ENCODE results near the gene SLC9A6.

Gene SLC9A6

DNA sequence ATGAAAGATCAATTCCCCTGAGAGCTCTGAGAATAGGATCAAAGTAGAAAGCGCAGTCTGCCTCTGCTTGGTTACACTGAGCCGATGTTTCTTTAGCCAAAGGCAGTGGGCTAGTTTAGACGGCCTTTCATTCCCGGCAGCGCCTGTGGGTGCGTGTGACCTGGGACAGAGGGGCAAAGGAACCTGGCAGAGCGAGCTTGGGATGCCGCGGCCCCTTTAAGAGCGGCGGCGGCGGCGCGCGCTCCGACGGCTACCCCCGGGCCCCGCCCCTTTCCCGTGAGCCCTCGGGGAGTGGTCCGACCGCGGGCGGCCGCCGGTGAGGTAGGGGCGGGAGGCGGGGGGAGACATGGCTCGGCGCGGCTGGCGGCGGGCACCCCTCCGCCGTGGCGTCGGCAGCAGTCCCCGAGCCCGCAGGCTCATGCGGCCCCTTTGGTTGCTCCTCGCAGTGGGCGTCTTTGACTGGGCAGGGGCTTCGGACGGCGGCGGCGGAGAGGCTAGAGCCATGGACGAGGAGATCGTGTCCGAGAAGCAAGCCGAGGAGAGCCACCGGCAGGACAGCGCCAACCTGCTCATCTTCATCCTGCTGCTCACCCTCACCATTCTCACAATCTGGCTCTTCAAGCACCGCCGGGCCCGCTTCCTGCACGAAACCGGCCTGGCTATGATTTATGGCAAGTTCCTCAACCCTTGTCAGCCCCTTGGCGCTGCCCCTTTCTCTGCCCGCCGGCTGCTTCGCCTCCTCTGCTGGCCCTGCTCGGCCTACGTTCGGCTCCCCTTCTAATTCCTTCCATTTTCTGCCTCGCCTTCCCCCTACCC, at the start of gene SLC9A6:
Gene SLC9A6 (plus strand): TSS at position 279 of the 816 bp plus-strand sequence. CDS start 224 bp downstream, at position 503.
- peak; percentile 91 for DNase-seq

DNA sequence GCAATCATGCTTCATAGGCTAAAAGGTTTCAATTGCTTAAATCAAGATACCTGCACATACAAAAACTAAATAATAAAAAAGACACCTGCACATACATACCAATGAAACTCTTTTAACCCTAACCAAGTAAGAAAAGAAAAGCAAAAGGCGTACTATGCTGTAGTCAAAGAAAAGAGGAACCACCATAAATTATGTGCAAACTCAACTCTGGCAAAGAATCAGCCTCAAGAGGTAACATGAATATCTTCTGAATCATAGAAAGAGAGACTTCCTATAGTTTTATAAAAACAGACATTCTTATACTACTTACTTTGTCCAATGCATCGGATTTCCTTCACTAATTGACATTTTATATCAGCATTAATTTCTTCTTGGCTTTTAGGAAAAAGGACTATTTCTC, 40.7 kb upstream of the SLC9A6 start:
- no peak for DNase-seq

DNA sequence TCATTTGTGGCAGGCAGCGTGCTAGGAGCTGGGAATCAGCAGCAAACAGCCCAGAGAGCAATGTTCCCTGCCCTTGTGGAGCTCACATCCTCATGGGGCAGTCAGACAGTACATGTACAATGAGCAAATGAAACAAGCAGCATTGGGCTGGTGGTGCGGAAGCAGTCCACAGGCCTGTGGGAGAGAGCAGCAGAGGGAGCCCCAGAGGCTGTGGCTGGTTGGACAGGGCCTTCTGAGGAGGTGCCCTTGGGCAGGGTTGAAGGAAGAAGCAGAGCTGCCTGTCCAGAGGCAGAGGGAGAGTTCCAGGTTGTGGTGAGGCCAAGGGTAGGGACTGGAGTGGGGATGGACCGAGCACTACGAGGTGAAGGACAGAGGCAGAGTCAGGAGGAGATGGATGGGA, 33.9 kb upstream of the SLC9A6 start:
- DNase-seq: no peak

DNA sequence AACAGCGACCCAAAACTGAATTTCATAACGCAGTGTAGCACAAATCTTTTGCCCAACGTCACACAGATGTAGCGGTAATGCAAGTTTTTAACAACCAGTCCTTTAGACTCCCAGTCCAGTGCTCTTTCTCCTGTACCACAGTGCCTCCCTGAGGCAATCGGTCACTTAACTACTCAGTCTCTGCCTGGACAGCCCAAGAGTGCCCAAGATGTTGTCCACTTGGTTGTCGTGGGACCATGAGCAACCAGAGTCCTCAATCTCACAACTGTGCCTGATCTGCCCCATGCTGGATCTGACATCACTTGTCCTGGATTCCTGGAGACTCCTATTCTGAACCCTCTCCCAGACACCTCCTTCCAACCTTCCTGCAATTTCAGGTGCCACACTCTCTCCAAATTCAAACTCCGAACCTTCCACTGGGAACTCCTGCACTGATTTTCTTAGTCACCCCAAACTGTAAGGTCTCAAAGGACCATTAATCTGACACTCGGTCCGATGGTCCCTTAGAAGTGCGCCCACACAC, 12.1 kb upstream of the SLC9A6 start:
- no peak for DNase-seq

DNA sequence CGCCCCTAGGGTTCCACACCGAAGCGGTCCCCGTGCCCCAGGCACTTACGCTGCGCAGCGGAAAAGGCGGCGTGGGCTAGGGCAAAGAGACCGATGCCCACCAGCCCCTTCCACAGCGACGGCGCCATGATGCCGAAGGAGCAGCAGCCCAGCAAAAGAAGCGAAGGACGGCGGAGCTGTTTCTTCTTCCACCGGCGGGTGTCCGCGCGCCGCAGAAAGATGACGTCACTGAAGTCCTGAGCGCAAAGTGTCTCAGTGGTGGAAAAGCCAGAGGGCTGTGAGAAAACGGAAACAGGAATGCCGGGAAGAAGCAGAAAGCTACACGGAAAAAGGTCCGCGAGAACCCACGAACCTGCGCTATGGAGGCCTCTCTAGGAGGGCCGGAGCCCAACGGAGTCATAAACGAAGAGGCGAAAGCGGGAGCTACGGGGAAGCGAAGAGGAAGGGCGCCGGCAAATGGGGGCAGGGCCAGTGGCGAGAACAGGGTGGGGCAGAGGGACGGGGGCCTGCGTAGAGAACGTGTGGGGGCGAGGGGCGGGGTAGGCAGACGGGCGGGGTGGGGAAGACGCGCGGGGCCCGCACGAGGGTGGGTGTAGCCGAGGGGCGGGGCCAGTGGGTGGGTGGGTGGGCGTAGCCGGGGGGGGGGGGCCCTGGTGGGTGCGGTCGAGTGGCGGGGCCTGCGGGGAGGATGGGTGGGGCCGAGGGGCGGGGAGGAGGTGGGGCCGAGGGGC, 11.5 kb upstream of the SLC9A6 start, which contains the start of gene MMGT1:
Gene MMGT1 (minus strand): TSS at position 441 of the 731 bp plus-strand sequence. CDS start 313 bp downstream, at position 128.
- peak; percentile 91 for DNase-seq

DNA sequence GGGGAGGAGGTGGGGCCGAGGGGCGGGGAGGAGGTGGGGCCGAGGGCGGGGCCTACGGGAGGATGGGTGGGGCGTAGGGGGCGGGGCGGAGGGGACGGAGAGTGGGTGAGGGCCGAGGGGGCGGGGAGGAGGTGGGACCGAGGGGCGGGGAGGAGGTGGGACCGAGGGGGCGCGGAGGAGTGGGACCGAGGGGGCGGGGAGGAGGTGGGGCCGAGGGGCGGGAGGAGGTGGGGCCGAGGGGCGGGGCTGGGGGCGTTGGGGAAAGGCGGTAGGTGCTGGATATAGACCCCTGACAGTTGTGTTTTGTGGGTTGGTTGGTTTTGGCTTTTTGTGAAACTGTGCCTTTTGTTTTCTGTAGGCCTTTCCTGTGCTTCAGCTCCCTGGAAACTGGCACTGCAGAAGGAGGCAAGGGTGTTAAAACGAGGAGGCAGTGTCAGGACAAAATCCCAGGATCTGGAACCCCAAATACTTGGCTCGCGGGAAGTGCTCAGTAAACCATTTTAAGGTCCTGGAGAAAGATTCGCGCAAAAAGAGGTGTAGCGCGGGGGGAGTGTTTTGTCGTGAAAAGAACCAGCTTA, 10.9 kb upstream of the SLC9A6 start:
- peak; percentile 85 for DNase-seq

DNA sequence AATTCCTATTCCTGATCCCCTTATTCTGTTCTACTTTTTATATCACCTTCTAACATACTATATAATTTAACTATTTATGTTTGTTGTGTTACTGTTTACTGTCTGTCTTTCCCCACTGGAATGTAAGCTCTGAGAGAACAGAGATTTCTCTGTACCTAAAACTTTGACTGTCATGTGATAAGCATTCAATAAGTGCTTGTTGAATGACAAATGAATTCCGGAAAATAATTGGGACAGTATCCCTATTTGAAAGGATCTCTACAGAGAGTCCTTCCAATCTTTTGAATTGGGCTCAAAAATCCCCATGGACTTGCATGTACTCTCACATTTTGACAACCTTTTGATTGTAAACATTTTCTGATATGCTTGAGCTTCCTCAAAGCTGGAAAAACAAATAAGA, 9.8 kb upstream of the SLC9A6 start:
- DNase-seq: no peak

DNA sequence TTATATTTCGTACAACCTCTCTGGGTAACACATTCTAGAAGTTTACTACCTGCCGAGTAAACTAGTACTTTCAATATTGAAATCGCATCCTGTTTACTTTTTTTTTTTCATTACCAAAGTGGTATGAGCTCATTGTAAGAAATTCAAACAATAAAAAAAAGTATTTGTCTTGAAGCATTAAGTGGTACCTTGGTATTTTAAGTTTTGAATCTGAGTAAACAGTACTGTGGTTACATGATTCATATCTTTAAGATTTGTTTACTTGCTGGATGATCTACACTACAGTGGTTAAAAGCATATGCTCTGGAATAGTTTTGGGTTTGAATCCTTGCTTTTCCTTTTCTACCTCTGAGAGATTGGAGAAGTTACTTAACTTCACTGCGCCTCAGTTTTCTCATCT, 7.6 kb upstream of the SLC9A6 start:
- no peak for DNase-seq

DNA sequence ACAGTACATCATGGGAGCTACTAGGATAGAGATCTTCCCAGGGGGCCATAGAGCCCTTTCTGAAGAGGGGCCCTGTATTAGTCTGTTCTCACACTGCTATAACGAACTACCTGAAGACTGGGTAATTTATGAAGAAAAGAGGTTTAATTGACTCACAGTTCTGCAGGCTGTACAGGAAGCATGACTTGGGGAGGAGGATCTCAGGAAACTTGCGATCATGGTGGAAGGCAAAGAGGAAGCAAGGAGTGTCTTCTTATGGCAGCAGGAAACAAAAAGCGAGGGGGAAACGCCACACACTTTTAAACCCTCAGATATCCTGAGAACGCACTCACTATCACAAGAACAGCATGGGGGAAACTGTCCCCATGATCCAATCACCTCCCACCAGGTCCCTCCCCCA, 4.2 kb upstream of the SLC9A6 start:
- no peak for DNase-seq

DNA sequence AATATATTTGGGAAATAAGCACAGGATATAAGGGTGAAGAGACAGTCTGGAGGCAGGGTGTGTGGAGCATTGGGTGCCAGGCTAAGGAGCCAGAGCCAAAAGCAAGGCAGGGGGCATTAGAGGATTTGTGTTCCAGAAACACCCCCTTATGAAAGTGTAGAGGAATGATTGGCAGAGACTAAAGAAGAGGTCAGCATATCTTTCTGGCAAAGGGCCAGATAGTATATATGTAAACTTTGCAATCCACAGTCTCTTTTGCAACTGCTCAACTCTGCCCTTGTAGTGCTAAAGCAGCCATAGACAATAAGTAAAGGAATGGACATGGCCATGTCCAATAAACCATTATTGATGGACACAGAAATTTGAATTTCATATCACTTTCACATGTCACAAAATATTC, 3.6 kb upstream of the SLC9A6 start:
- no peak for DNase-seq

DNA sequence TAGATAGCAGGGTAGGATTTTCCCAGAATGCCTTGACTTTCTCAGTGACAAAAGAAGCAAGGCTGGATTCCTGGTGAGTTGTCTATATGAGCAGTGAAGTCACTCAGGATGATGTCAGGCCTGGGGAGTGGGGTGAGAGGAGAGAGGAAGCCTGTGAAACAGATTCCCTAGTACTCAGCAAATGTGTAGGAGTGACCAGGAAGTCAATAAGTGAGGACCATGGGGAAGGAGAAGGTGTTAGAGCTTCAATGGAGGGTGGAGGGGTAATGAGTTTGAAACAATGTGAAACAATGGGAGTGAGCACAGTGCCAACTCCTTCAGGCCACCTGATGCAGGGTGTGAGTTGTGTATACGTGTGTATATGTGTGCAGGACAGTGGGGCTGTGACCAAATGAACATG, 2.4 kb upstream of the SLC9A6 start:
- no peak for DNase-seq

DNA sequence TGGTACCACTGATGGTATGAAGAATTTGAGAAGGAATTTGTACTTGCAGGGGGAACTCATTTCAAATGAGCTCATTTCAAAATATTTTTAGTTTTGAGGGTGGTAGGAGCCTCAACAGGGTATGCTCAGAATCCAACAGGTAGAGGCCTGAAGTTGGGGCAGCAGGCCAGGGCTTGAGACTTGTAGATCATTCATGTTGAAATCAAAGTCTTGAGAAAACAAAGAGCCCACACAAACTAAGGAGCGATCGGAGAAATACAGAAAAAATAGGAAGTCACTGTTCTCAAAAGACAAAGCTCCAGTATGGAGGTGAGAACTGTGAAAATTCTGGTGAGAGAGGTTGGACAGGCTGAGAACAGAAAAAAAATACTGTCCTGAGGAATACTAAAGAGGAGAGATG, 979 bp upstream of the SLC9A6 start:
- DNase-seq: no peak

DNA sequence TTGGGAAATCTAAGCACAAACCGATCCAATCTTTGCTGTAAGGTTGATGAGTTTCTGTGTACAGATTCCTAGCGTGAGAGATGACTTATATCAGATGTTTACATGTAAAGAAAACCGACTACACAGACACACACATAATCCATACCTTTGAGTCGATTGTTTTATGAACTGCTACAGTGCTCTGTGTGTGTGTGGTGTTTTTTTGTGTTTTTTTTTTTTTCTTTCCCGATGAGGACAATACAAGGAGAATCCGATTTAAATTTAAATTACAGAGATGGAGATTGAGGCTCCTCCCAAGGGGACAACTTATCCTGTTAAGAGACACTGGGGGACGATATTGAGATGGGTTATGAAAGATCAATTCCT, 461 bp upstream of the SLC9A6 start:
- DNase-seq: no peak

DNA sequence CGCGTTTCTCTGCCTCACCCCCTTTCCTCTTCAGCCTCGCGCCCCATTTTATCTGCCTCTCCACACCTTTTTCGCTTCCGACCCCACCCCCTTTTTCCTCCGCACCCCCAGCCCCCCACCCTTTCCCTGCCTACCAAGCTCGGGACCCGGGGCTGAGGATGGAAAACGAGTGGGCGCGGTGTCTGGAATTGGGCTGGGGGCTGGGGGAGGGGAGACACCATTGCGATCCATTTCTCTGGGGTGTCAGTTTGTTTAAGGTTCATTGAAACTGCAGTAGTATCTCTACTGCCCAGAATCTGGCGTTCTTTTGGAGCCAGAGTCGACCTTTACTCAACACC, 707 bp downstream of the SLC9A6 start:
- no peak for DNase-seq

DNA sequence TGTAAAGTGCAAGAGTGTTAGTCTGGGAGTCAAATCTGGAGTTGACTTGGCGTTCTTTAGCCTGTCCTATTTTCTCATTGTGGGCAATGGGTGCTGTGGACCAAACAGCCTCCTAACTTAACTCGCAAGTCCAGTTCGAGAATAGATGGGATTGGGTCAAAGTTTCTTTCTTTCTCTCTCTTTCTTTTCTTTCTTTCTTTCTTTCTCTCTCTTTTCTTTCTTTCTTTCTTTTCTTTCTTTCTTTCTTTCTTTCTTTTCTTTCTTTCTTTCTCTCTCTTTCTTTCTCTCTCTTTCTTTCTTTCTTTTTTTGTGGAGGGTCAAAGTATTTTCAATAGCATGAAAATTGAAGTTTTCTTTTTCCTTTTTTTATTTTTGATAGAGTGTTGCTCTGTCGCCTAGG, 3.0 kb downstream of the SLC9A6 start:
- DNase-seq: no peak

DNA sequence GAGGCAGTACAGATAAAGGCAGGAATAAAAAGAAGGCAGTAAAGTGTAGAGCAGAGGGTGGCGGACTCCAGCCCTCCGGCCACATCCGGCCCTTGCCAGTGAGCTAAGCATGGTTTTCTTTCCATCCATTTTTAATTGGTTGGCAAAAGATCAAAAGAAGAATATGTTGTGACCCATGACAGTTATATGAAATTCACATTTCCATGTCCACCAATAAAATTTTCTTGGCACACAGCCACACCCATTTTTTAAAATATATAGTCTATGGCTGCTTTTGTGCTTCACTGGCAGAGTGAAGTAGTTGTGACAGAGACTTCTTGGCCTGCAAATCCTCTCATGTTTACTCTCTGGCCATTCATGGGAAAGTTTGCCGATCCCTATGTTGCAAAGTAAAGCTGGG, 29.8 kb downstream of the SLC9A6 start:
- no peak for DNase-seq

DNA sequence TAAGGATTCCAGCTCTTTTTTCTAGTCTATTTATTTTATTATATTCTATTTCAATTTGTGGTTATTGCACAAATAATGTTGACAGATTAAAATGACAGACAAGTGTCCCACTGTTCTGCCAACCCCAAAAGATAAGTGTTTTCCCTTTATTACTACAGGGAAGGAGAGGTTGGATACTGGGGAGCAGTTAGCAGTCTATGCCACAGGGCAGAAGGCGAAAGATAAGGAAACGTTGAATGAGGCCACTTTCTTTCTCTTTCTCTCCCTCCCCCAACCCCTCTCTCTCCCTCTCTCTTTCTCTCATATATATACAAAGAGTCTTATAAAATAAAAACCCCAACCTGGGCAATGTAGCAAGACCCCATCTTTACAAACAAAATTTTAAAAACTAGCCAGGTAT, 31.6 kb downstream of the SLC9A6 start:
- DNase-seq: no peak

DNA sequence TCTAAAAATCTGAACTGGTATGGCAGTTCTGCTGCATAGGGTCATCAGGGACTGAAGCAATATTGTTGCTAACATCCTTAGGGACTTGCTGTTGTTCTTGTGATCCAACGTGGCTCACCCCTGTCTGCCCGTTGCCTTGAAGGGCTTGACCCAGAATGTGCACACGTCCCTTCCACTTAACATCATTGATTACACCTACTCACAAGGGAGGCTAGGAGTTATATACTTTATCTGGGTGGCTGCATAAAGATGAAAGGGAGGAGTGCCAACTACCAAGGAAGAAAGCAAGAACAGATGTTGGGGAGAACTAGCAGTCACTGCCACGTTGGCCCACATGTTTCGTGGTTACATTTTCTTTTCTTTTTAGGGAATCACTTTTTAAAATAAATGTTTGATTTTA, 34.0 kb downstream of the SLC9A6 start:
- no peak for DNase-seq

DNA sequence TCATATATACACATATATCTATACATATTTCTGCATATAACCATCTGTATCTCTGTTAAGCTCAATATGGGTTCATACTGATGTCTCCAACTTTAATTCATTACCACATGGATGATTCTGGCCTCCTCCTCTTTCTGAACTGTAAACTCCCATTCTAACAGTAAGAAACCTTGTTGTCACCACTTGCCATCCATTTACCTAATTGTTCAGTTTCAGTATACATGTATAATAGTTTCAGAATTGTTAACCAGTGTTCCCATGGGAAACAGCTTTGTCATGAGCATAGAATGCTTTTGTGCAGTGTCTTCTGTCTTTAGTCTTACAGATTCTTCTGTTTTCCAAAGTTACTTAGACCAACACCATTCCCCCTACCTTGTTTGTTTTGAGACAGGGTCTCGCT, 35.9 kb downstream of the SLC9A6 start:
- no peak for DNase-seq

DNA sequence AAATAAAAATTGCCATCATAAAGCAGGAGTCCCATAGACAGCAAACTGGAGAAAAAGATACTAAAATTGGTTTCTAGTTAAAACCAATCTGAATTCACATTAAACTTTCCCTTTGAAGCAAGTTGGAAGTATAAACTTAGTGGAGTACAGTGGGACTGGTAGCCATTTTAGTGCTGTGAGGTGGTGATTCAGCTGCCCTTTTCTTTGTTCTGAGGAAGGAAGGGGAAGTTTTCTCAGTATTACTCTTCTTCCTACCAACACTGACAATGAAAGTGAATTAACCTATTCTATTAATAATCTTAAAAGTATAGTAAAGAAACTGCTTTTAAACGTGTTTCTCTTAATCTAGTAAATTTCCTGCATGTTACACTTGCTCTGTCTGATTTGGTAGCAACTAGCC, 36.7 kb downstream of the SLC9A6 start:
- no peak for DNase-seq

DNA sequence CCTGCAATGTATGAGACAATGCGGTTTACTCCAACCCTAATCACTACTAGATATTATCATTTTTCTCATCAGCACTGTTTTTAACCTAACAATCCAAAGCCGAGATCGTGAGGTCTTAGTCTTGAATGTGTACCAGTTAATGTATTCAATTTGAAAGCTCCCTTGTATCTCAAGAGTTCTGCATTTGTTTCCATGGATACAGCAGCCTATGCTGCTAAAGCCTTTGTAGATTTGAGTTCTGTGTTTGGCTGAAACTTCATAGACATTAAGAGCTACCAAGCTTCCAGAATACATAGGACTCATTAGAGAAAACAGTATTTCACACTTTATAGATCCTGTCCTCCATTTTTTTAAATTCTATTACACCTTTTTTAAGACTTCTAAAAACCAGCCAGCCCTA, 39.9 kb downstream of the SLC9A6 start:
- no peak for DNase-seq

DNA sequence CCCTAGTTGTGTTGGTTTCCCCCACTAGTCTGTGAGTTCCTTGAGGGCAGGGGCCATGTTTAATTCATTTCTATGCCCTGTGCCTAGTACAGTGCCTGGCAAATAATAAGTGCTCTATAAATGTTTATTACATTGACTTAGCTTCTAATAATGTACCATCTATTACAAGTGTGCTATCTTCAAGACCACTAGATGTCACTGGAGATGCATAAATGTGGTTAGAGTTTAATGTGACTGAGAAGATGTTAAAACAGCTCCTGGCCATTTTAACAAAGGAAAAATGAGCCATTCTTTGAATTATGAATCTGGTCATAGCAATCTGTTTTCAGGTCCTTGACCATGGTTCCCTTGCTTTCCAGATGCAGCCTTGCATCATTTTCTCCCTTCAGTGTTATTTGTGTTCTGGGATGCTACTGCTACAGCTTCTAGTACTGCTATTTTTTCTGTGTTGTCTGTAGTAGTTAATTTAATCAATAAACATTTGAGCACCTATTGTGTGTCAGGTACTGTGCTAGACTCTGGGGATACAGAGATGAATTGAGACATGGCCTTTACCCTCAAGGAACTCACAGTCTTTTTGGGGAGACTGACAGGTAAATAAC, 43.2 kb downstream of the SLC9A6 start:
- no peak for DNase-seq

DNA sequence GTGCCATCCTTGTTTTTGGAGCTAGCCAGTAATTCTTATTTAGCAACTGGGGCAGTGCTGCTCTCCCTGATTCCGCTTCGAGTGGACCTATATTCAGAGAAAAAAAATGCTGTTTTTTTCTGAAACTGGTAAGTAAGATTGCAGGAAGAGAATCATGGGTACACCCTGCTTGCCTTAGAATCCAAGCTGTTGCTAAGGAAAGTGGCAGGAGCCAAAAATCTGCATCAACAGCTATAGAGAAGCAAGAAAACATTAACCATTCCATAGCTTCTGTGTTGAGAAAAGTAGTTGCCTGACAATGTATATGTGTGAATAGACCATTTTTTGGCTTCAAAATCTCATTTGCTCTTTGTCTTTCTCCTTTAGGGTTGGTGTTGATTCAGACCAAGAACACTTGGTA, 44.5 kb downstream of the SLC9A6 start:
- DNase-seq: no peak

Measured in activated effector memory CD4-positive, alpha-beta T cell treated with anti-CD3 and anti-CD28 coated beads, Interleukin-2, amount 50 U/mL, for 16 hours (primary cell).